Germinal center (tissue), 1 donor: ENCODE data around the gene TMEM52.
"Not testable (repeated sequence)": the region's sequence is repeated elsewhere in the genome, so short reads cannot be mapped to it uniquely, and the experiment has no call there.

Experiments used
- DNase-seq: peaks from one replicate; pipeline ENCODE4 v3.0.0; 2012; ENCODE audit warnings: mixed read lengths, low spot score

Gene TMEM52

DNA sequence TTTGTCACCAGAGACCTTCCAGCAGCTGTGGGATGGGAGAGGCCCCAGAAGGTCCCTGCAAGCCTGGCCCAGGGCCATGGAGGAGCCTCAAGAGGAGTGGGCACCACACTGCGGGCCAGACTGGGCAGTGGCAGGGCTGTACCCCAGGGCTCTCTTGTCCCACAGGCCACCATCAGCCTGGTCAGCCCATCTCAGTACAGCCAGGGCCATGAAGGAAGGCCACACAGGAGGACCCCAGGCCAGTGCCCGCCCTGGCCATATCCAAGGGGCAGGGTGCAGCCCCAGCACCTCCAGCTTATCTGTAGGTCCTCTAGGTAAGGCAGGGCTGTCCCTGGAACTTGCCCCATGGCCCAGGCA is 25.1 kb downstream of the TMEM52 start:
- DNase-seq = no peak

DNA sequence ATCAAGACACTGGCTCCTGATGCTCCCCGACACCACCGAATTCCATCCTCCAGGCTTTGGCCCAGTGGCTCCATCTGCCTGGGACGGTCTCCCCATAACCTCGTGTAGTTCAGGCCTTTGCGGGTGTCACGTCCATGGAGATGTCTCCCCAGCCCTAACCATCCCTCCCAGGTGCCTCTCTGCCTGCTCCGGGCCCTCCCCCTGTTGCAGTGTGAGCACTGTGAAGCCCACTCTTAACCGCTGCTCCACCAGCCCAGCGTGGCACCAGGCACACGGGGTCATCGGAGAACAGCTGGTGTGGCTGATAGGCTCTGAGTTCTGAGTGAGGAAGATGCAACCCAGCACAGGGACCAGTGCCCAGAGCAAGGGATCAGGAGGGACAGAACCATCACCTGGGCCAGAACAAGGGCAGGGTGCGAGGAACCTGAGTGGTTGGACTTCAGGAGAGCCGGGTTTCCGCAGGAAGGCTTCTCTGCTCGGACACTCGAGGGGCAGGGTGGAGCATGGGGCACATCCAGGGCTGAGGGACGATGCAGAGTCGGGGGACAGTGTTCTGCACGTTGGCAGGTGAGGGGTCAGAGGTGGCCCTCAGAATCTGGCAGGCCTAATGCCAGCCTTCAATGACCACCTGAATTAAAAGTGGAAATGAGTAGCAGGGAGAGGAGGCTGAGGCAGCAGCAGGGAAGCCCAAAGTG is 25.6 kb downstream of the TMEM52 start:
- no peak for DNase-seq

DNA sequence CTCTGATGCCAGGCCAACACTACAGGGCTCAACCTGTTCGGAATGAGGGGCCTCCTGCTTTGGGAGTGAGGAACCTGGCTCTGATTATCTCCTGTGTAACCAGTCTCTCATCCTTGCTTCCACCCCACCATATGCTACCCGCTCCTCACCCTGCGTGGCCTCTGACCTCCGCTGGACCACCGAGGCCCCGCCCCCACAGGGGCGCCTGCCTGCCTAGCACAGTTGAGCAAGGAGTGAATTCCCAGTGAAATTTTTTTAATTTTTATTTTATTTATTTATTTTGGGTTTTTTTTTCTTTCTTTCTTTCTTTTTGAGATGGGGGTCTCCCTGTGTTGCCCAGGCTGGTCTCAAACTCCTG is 26.3 kb downstream of the TMEM52 start:
- no peak for DNase-seq

DNA sequence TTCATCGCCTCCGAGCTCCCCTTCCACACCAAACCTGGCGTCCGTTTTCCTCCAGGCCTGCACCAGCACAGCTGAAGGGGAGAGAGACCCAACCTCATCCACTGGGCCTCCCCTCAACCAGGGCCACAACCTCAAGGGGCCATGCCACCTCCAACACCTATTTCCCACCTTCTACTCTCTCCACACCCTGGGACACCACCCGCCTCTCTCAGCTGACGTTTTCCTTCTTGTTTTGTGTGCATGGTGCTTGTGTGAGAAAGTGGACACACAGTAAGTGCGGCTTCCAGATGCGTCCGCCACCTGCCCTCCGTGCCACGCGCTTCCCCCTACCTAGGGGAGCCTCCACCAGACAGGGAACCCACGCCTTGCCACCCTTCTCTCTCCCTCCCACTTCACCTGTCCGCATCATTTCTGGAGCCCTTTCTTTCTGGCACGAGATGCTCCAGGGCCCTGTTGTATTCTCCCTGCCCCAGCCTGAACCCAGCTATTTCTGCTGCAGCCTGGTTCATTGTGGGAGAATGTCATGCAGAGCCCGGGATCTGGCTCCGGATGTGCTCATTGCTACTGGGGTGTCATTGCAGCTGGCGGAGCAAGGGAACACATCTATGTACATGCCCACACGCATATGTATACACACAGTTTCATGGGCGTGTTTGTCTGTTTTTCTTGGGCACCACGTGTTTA is 26.9 kb downstream of the TMEM52 start:
- DNase-seq = no peak

DNA sequence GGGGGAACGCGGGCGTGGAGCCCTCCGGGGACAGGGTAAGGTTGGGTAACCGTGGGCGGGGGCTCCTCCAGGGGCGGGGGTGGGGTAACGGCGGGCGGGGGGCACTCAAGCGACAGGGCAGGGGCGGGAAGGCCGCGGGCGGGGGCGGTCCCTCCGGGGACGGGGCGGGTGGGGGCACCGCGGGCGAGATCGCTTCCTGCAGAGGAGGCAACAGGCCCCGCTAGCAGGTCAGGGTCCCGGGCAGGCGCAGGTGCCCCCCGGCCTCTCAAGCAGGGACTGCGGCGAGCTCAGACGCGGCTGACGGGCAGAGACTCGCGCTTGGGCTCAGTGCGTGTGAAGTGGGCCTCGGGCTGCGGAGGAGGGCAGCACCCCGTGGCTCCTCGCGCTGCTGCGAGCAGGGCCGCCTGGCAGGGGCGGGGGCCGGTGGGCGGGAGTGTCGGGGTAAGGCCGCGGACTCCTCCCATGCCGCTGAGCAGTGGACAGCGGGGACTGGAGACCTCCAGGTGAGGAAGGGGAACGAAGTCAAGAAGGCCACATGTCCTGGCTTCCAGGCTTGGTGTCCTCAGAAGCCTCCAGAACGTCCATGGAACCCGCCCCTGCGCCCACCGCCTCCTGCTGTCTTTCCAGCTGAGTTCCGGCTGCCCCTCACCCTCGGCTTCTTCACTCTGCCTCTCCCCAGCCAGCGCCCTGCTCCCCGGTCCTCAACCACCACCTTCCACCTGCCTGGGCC is 27.6 kb downstream of the TMEM52 start:
- peak; percentile 77 for DNase-seq

DNA sequence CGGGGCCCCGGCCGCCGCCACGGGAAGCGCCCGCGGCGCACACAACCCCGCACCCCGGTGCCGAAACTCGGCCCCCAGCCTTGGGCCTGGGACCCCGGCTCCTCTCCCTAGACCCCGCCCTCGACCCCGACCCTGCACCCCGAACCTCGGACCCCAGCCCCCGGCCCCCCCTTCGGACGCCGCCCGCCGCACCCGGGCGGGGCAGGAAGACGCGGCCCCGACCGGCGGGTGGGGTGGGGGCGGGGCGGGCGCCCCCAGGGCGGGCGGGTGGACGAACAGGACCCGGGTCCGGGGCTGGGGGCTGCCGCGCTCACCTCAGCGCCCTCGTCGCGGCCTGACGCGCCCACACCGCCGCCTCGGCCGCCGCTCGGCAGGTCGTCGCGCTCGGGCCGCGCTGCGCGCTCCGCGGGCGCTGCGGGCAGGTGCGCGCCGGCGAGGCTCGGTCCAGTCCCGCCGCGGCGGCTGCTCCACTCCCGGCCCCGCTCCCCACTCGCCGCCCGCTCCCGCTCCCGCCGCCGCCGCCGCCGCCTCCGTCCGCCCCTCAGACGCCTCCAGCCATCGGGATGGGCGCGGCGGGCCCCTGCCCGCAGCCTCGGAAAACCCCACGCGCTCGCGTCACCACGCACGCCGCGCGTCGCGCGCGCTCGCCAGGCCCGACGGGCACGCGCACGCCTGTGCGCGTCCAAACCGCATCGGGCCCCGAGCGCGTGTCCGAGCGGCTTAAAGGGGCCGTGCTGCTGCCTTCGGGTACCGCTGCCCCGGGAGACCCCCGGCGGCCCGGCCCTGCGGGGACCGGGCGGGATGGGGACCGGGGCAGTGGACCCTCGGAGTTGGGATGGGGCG is 28.4 kb downstream of the TMEM52 start, which contains the start of gene GNB1:
Gene GNB1 (minus strand): TSS at position 582 of the 843 bp plus-strand sequence. CDS start 65,634 bp downstream, outside the sequence.
- peak; percentile 96 for DNase-seq

DNA sequence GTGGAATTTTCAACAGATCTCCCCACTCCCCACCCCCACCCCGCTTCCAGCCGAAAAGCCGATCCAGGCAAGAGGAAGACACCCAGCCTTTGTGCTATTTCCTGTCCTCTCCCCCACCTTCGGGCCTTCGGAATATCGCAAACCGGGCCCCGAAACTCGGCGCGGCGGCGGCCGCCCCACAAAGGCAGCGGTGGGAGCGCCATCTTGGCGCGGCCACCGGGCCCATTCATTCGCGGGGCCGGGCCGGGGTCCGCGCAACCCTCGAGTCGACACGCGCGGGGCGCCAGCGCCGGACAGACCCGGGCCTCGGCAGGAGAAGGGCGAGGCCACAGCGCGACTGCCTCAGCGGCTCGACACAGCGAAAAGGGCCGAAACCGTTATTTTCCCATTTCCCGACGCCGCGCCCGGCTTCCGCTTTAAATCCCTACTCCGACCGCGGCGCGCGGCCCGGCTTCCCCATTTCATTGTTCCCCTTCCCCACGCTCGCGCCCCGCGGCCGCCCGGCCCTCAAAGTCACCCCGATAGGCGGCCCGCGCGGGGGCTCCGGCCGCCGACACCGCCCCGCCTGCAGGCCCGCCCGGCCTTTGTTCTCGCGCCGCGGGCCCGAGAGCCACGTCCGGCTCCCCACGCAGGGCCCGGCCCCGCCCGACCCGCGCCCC is 29.1 kb downstream of the TMEM52 start:
- peak; percentile 78 for DNase-seq

DNA sequence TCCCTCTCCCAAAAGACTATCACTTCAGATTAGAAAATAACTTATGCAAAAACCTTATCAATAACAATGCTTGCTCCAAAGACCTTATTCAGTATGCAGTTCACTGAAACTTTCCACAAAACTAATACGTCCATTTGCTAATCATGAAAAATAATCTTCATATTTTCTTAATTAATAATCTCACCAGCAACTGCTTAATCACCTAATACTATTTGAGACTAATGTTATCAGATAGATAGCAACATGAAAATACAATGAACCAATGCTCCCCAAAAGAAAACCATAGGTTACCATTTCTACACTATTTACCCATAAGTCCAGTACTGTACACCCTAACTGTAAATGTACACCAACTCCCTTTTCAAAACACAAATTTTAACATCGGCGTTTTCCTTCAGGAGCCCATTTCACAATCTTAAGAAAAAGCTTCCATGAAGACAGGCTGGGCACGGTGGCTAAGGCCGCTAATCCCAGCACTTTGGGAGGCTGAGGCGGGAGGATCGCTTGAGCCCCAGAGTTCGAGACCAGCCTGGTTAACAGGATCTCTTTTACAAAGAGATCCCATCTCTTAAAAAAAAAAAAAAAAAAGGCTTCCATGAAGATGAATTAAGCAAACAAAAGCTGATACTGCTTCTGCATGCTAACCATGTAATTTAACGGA is 29.9 kb downstream of the TMEM52 start:
- no peak for DNase-seq

DNA sequence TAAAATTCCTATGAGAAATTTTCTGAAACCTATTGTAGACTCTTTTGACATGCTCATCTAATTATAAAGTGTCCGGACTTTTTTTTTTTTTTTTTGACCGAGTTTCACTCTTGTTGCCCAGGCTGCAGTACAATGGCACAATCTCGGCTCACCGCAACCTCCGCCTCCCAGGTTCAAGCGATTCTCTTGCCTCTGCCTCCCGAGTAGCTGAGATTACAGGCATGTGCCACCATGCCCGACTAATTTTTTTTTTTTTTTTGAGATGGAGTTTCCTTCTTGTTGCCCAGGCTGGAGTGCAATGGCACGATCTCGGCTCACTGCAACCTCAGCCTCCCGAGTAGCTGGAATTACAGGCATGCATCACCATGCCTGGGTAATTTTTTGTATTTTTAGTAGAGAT is 35.2 kb downstream of the TMEM52 start:
- not testable (repeated sequence) for DNase-seq

DNA sequence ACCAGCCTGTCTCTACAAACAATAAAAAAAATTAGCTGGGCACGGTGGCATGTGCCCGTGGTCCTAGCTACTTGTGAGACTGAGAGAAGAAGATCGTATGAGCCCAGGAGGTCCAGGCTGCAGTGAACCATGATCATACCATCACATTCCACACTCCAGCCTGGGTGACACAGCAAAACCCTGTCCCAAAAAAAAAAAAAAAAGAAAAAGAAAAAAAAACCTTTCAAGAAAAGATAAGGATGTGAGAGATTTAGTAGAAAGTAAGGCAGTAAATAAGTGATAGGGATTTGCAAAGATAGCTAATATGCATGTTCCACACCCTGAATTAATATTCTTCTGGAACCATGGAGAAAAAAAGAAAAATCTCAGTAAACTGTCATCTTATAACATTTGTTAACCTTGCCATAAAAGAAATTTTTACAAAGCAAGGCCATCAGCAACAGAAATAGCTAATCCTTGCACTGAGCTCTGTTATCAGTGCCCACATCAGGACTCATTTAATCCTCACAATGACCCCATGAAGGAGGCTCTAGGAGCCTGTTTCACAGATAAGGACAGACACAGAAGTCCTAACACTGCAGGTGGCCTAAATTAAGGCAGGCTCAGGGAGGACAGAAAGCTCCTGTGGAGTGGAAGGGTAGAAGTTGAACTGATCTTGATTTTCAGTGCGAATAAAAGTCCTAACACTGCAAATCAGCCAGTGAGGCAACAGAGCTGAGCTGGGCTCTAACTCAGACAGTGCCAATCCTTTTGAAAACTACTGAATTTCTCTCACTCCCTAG is 35.8 kb downstream of the TMEM52 start:
- DNase-seq = no peak

DNA sequence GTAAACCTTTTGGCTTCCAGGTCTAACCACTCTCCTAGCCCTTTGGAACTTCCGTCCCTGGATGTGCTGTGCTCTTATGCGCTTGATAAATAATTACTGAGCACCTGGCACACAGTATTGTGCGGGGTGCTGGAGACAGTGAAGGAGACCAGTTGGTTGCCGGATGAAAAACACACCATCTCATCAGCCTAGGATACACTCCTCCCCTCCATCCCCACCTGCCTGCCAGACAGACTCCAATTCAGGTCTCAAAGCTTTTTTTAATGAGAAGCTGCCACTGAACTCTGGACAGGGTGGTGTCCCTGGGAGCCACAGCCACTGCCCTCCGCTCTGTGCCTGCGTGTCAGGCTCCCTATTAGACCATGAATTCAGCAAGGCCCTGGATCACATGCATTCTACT is 37.4 kb downstream of the TMEM52 start:
- no peak for DNase-seq

DNA sequence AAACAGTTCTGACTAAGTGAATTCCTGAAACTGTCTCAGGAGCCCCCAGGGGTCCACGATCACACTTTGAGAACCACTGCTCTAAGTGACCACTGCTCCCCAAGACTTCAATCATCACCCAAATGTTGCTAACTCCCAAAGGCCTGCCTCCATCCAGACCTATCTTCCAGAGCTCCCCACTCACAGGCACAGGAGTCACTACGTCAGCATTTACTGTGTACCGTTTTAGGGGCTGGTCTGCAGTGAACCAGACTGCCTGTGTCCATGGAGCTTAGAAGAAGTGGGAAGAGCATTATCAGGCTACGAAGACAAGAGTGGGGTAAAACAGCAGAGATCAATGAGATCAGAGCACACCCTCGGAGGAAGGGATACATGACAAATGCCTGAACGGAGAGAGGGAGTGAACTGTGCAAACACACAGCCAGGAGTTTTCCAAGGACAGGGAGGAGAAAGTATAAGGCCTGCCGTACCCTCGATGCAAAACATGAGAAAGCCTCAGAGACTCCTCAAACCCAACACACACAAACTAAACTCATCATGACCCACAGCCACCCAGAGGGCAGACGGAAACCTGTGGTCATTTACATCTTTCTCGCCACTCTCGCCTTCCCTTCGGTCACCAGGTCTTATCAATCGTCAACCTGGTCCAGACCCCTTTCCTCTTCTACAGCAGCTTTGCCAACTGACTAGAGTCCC is 38.3 kb downstream of the TMEM52 start:
- DNase-seq = no peak

DNA sequence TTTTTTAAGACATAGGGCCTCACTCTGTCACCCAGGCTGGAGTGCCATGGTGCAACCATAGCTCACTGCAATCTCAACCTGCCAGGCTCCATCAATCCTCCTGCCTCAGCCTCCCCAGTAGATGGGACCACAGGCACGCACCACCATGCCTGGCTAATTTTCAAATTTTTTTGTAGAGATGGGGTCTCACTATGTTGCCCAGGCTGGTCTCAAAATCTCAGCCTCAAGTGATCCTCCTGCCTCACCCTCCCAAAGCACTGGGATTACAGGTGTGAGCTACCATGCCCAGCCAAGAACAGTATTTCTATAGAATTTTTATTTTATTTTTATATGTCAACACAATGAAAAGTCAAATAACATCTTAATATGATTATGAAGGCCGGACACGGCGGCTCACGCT is 39.1 kb downstream of the TMEM52 start:
- DNase-seq = no peak

DNA sequence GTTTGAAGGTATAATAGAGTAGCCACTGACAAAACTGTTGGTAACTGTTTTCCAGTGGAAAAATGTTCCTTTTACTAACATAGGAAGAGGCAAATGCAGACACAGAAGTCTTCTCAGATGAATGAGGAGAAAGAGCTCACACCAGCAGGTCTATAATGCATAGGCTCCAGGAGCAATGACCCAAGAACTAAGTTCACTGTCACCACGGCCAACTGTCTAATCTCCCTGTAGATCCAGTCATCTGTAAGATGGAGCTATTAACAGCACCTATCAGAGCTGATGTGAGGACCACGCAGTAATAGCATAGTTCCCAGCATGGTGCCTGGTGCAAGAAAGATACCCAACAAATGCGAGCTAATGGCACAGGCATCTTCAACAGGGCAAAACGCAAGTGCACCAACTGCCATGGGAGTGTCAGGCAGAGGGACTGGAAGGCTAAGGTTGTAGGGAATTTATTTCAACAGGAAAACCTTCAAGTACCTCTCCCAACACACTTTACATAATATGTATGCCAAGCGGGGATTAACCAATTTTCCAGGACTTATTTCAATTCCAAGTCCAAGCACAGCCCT is 41.1 kb downstream of the TMEM52 start:
- DNase-seq = no peak

DNA sequence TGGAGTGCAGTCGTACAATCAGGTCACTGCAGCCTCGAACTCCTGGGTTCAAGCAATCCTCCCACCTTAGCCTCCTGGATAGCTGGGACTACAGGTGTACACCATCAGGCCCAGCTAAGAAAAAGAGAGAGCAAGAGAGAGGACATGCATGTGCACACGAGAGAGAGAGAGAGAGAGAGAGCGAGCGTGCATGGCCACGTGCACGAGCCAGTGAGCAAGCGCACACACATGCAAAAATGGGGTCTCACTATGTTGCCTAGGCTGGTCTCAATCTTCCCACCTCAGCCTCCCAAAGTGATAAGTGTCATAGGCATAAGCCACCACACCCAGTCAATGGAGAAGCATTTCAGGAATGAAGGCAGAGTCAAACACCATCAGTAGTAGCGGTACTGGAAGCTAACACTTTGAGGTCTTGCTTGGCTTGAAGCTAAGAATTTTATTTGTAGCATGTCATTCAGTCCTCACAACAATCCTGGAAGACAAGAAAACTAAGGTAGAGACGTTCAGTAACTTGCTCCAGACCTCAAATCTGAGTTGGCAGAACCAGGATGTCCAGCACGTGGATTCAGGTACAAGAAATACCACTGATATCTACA is 42.6 kb downstream of the TMEM52 start:
- no peak for DNase-seq

DNA sequence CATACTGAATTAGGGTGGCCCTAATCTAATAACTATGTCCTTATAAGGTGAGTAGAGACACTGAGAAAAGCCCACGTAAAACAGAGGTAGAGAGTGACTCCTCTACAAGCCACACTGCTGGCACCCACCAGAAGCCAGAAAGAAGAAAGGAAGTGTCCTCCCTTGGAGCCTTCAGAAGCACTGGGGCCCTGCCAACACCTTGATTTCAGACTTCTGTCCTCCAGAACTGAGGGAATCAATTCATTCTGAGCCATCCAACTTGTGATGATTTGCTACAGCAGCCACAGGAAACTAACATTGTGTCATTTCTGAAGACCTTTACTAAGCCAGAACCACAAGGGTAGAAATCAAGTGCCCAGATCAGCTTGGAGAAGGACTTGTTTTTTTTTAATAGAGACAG is 43.1 kb downstream of the TMEM52 start:
- DNase-seq = no peak

DNA sequence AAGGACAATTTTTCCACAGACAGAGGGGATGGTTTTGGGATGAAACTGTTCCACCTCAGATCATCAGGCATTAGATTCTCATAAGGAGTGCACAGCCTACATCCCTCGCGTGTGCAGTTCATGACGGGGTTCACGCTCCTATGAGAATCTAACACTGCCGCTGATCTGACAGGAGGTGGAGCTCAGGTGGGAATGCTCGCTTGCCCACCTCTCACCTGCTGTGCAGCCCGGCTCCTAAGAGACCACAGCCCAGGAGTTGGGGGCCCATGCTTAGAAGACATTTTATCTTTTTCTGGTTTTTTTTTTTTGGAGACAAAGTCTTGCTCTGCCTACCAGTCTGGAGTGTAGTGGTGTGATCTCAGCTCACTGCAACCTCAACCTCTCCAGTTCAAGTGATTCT is 44.2 kb downstream of the TMEM52 start:
- no peak for DNase-seq

DNA sequence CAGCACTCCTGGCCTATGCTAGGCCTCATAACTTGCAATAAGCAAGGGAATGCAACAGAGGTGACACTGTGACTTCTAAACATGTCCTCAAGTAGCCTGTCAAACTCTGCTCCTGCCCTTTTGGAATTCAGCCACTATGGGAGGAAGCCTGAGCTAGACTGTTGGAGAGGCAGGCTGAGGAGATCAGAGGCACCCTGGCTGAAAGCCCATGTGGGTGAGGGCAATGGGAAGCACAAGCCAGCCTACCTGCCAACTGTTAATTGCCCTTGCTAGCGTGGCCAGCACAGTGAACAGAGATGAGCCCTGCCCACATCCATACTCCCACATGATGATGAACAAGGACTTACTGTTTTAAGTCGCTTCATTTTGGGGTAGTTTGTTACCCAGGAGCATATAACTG is 45.9 kb downstream of the TMEM52 start:
- DNase-seq = no peak
